ENCODE data around the gene RABGEF1. TPM values are rescaled to one million over a fixed set of nuclear protein-coding genes. Genes with fewer than 3 reads are reported as not detected.
"Not testable (repeated sequence)": the region's sequence is repeated elsewhere in the genome, so short reads cannot be mapped to it uniquely, and the experiment has no call there.

The RABGEF1 gene
- total and polyA plus RNA-seq, 12 donors = 23.6 to 50.2 (median 34.1) TPM

DNA sequence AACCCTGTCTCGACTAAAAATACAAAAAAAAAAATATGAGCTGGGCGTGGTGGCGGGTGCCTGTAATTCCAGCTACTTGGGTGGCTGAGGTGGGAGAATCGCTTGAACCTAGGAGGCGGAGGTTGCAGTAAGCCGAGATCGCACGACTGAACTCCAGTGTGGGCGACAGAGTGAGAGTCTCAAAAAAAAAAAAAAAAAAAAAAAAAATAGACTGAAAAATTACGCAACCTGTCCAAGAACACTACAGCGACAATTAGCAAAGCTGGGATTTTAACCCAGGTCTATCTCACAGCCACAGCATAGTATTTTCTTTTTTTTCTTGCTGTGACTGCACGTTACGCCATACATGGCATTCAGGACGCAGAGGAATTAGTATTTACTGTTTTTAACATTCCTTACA lies 1.1 kb upstream of the RABGEF1 start:
- WGBS, 4 donors = 84 to 87% (median 85%) methylated on average over 14 of the region's 14 CpGs
- peaks cover 0 to 5% (median 0%) of the 10 kb centered on the region in 3 donors for H3K9me3 ChIP-seq (replicated peaks in 1 of 3)
- no peaks in the 10 kb centered on the region for H3K36me3 ChIP-seq (replicated peaks in 1 of 2)
- peaks cover 7 to 9% of the 10 kb centered on the region in 2 donors for H3K4me1 ChIP-seq (replicated peaks in 1 of 2)
- intact Hi-C loops (cut with DNase I) = loop anchor here in 1 of 2 donors (10.0 kb wide), 1 partner anchor 105 kb away; no protein-coding TSS in a partner anchor
- peak overlapping the region; percentile 10 to 99 (median 89) for H3K4me3 ChIP-seq
- no peak for DNase-seq
- H3K27ac ChIP-seq = peak overlapping the region; percentile 97 to 100 (median 99)
- TF ChIP-seq POLR2A (IDR thresholded peaks at IDR 0.05) = no peak
- TF ChIP-seq, protein P1, sequence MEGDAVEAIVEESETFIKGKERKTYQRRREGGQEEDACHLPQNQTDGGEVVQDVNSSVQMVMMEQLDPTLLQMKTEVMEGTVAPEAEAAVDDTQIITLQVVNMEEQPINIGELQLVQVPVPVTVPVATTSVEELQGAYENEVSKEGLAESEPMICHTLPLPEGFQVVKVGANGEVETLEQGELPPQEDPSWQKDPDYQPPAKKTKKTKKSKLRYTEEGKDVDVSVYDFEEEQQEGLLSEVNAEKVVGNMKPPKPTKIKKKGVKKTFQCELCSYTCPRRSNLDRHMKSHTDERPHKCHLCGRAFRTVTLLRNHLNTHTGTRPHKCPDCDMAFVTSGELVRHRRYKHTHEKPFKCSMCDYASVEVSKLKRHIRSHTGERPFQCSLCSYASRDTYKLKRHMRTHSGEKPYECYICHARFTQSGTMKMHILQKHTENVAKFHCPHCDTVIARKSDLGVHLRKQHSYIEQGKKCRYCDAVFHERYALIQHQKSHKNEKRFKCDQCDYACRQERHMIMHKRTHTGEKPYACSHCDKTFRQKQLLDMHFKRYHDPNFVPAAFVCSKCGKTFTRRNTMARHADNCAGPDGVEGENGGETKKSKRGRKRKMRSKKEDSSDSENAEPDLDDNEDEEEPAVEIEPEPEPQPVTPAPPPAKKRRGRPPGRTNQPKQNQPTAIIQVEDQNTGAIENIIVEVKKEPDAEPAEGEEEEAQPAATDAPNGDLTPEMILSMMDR (IDR thresholded peaks at IDR 0.05) = no peak
- H3K27me3 ChIP-seq = no peaks in the 10 kb centered on the region

DNA sequence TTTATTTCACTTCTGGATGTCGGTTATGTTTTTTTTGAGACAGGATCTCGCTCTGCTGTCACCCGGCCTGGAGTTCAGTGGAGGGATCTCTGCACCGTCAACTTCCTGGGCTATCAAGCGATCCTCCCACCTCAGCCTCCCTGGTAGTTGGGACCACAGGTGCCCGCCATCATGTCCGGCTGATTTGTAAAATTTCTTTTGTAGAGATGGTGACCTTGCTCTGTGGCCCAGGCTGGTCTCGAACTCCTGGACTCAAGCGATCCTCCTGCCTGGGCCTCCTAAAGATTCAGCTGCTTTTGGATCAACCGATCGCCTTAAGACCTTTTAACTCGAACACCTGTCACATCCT lies 606 bp upstream of the RABGEF1 start:
- H3K4me1 ChIP-seq (replicated peaks in 1 of 2) = peaks cover 7 to 9% of the 10 kb centered on the region in 2 donors
- H3K9me3 ChIP-seq (replicated peaks in 1 of 3) = peaks cover 0 to 5% (median 0%) of the 10 kb centered on the region in 3 donors
- no peak for TF ChIP-seq POLR2A (IDR thresholded peaks at IDR 0.05)
- TF ChIP-seq, protein P1 (IDR thresholded peaks at IDR 0.05) = no peak
- no peaks in the 10 kb centered on the region for H3K36me3 ChIP-seq (replicated peaks in 1 of 2)
- peak overlapping the region; percentile 10 to 99 (median 89) for H3K4me3 ChIP-seq
- H3K27ac ChIP-seq = peak overlapping the region; percentile 97 to 100 (median 99)
- 10 to 18% (median 13%) methylated on average over 9 to 12 of the region's 12 CpGs for WGBS, 4 donors
- no peaks in the 10 kb centered on the region for H3K27me3 ChIP-seq
- intact Hi-C loops (cut with DNase I) = loop anchor here in 1 of 2 donors (10.0 kb wide), 1 partner anchor 105 kb away; no protein-coding TSS in a partner anchor
- peak in 3 of 7 donors; percentile 25 to 69 (median 43) for DNase-seq

DNA sequence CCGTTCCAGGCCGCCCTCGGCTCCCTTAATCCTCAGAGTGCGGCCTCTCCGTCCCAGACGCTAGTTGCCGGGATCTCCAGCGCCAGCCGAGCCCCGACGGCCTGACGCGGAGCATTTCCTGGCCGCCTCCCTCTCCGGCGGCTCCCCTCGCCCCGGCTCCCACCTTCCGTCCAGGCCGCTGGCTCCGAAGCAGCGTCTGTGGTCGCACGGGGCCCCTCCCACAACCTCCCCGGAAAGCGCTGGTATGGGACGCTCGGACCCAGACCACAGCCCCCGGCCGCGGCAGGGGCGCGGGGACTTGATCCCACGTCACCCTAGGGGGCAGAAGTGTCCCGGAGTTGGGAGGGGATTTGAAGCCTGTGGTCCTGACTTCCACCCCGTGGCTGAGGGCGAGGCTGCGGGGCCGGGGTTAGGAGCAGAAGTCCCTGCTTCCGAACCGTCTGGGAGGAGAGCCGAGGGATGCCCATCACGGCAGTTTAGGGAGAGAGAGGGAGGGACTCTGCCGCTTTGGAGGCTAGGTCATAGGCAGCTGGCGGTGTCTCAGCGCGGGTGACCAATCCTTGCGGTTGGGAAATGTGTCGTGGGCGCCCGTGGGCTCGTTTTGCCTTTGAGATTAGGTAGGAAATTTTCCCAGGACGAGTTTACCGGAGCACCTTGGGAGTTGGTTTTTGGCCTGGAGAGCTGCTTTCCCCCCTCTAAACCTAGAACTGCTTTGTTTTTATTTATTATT lies 612 bp downstream of the RABGEF1 start:
- 0 to 1% (median 1%) methylated on average over 20 to 54 of the region's 54 CpGs for WGBS, 4 donors
- H3K4me1 ChIP-seq (replicated peaks in 1 of 2); H3K27me3 ChIP-seq; H3K9me3 ChIP-seq (replicated peaks in 1 of 3); intact Hi-C loops (cut with DNase I); H3K36me3 ChIP-seq (replicated peaks in 1 of 2): not testable (repeated sequence)
- peak; percentile 62 to 87 for TF ChIP-seq POLR2A (IDR thresholded peaks at IDR 0.05)
- DNase-seq = peak; percentile 65 to 80 (median 70)
- H3K27ac ChIP-seq = peak overlapping the region; percentile 97 to 100 (median 99)
- H3K4me3 ChIP-seq = peak overlapping the region; percentile 10 to 99 (median 88)

DNA sequence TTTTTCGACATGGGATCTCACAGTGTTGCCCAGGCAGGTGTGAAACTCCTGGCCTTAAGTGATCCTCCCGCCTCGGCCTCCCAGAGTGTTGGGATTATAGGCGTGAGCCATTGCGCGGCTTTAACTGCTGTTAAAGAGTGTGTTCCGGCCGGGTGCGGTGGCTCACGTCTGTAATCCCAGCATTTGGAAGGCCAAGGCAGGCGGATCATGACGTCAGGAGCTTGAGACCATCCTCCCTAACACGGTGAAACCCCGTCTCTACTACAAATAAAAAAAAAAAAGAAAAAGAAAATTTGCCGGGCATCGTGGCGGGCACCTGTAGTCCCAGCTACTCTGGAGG lies 1.1 kb downstream of the RABGEF1 start:
- Histone ChIP-seq H3K4me3 (peak overlapping the region in 2 of 4 donors; percentile 80 to 99), H3K4me1 (replicated peaks in 1 of 2) (peaks cover 7 to 9% of the 10 kb centered on the region in 2 donors), H3K27ac (peak overlapping the region; percentile 97 to 100 (median 99)), H3K36me3 (replicated peaks in 1 of 2) (no peaks in the 10 kb centered on the region), H3K9me3 (replicated peaks in 1 of 3) (no peaks in the 10 kb centered on the region), H3K27me3 (no peaks in the 10 kb centered on the region)
- no peak for TF ChIP-seq POLR2A (IDR thresholded peaks at IDR 0.05)
- TF ChIP-seq, protein P1 (IDR thresholded peaks at IDR 0.05) = no peak
- intact Hi-C loops (cut with DNase I) = no loop called here
- peak; percentile 42 to 71 (median 47) for DNase-seq
- 33 to 39% (median 36%) methylated on average over 17 of the region's 17 CpGs for WGBS, 4 donors

- peak overlapping the region in 1 of 4 donors; percentile 99 for H3K4me3 ChIP-seq
- DNase-seq; H3K4me1 ChIP-seq (replicated peaks in 1 of 2); H3K9me3 ChIP-seq (replicated peaks in 1 of 3); intact Hi-C loops (cut with DNase I); H3K27me3 ChIP-seq; H3K36me3 ChIP-seq (replicated peaks in 1 of 2): not testable (repeated sequence)
- H3K27ac ChIP-seq = peak overlapping the region in 3 of 5 donors; percentile 26 to 100 (median 97)
- 44 to 60% (median 53%) methylated on average over 4 of the region's 4 CpGs for WGBS, 4 donors
These were observed 1.8 kb downstream of the RABGEF1 start for GRCh38 chr7:66742298-66742697.
